PC-3 (cell line): Measurements from ENCODE around the gene NPLOC4. TPM values are rescaled to one million over a fixed set of nuclear protein-coding genes. Genes with fewer than 3 reads are reported as not detected.

ENCODE experiments used
- ATAC-seq: fragments of 200-7000 bp; cut with Tn5 transposase; 2 replicates; pipeline ENCODE4 v1.9.1; 2020; ENCODE audit warnings: mild to moderate bottlenecking, moderate library complexity
- BruUV-seq: library from RNA; stranded (reverse); fragments of 400-500 nt; replicated peaks from 2 replicates; lab custom pipeline; 2021; lab: Mats Ljungman, UMichigan
- CTCF ChIA-PET: fragments of 300-600 bp; sonication (Branson Sonifier 250); formaldehyde crosslinking; loops from one replicate; lab custom pipeline; 2022; ENCODE audit warnings: antibody characterized with exemption; lab: Charles Lee
- POLR2A ChIA-PET: fragments of 300-600 bp; sonication (Branson Sonifier 250); formaldehyde crosslinking; loops from one replicate; lab custom pipeline; 2022; ENCODE audit warnings: antibody characterized with exemption; ENCODE audit not compliant: unreplicated experiment; lab: Charles Lee
- DNase-seq: peaks from one replicate; pipeline ENCODE4 v3.0.0-alpha.2; 2015
- H2AFZ ChIP-seq: fragments of 300-600 bp; sonication (generic); 2 replicates; pipeline ENCODE4 v1.6.0; 2016; ENCODE audit warnings: antibody characterized with exemption, low read length
- H3F3A ChIP-seq: fragments of 300-600 bp; sonication (generic); one replicate; pipeline ENCODE4 v1.6.0; 2017; ENCODE audit warnings: antibody characterized with exemption, low read length, control low read depth, mild to moderate bottlenecking; ENCODE audit not compliant: unreplicated experiment
- H3K27ac ChIP-seq: fragments of 300-600 bp; sonication (generic); 2 replicates; pipeline ENCODE4 v1.5.1; 2016; ENCODE audit warnings: mild to moderate bottlenecking, low read length
- H3K27me3 ChIP-seq: fragments of 300-600 bp; sonication (generic); 2 replicates; pipeline ENCODE4 v1.6.1; 2016; ENCODE audit warnings: low read length, mixed read lengths
- H3K36me3 ChIP-seq: fragments of 300-600 bp; sonication (generic); 2 replicates; pipeline ENCODE4 v1.6.1; 2016; ENCODE audit warnings: low read depth, mixed run types, low read length, mixed read lengths
- H3K4me1 ChIP-seq: fragments of 300-600 bp; sonication (generic); 2 replicates; pipeline ENCODE4 v1.5.1; 2016; ENCODE audit warnings: low read length; ENCODE audit not compliant: insufficient read depth
- H3K4me2 ChIP-seq: fragments of 300-600 bp; sonication (generic); 2 replicates; pipeline ENCODE4 v1.6.0; 2016; ENCODE audit warnings: low read length
- H3K4me3 ChIP-seq: fragments of 300-600 bp; sonication (generic); 2 replicates; pipeline ENCODE4 v1.5.1; 2016; ENCODE audit warnings: mild to moderate bottlenecking, low read length, mixed read lengths
- H3K79me2 ChIP-seq: fragments of 300-600 bp; sonication (generic); 2 replicates; pipeline ENCODE4 v1.6.1; 2017; ENCODE audit warnings: low read length, mixed read lengths
- H3K9ac ChIP-seq: fragments of 300-600 bp; sonication (generic); 2 replicates; pipeline ENCODE4 v1.6.0; 2016; ENCODE audit warnings: mild to moderate bottlenecking, low read length
- H3K9me2 ChIP-seq: fragments of 300-600 bp; sonication (generic); replicated peaks from 2 replicates; pipeline ENCODE4 v1.6.1; 2016; ENCODE audit warnings: mixed run types, low read length, mixed read lengths
- H3K9me3 ChIP-seq: fragments of 300-600 bp; sonication (generic); 2 replicates; pipeline ENCODE4 v1.6.1; 2016; ENCODE audit warnings: low read length, mixed read lengths
- H4K20me1 ChIP-seq: fragments of 300-600 bp; sonication (generic); 2 replicates; pipeline ENCODE4 v1.6.1; 2016; ENCODE audit warnings: low read length, mixed read lengths
- CTCF ChIP-seq: fragments of 300-600 bp; sonication (generic); conservative IDR thresholded peaks from 2 replicates; pipeline ENCODE4 v1.5.1; 2017; ENCODE audit warnings: antibody characterized with exemption, low read depth, mild to moderate bottlenecking, low read length
- EZH2 ChIP-seq: fragments of 300-600 bp; sonication (generic); IDR thresholded peaks from one replicate; pipeline ENCODE4 v1.6.1; 2017; ENCODE audit warnings: antibody characterized with exemption, mild to moderate bottlenecking, low read length; ENCODE audit not compliant: unreplicated experiment
- EZH2phosphoT487 ChIP-seq: fragments of 300-600 bp; sonication (generic); IDR thresholded peaks from 2 replicates; pipeline ENCODE4 v1.6.1; 2018; ENCODE audit warnings: mild to moderate bottlenecking, antibody characterized with exemption, low read length, borderline replicate concordance
- intact Hi-C: fragments of 100-400 bp; cut with micrococcal nuclease; formaldehyde crosslinking; loops from 2 replicates; pipeline ENCODE4 v1.9.0; 2023
- total RNA-seq: library from RNA; depleted of rRNA; stranded (reverse); fragments of >200 nt; gene quantifications from 2 replicates; pipeline ENCODE4 v1.2.3, GENCODE V29; 2014

NPLOC4 gene
- total RNA-seq, 1 experiment from 2014 or later: 109 TPM

- peak overlapping the region; percentile 78 for H3K4me3 ChIP-seq
- no peaks in the 10 kb centered on the region for H3K36me3 ChIP-seq
- peak overlapping the region; percentile 82 for H3K9ac ChIP-seq
- no peaks in the 10 kb centered on the region for H3K9me3 ChIP-seq
- ATAC-seq (peak; percentile 53), DNase-seq (peak; percentile 90)
- CTCF ChIA-PET: interaction anchor here (0.8 to 1.4 kb wide), 4 partner anchors 8 to 47 kb away, joined by 3 to 4 read pairs (median 3); partner anchors contain the start of genes FAAP100 and FSCN2
- peak overlapping the region; percentile 61 for H3K27ac ChIP-seq
- TF ChIP-seq CTCF: peak; percentile 70
- no peak for TF ChIP-seq EZH2
- H4K20me1 ChIP-seq: no peaks in the 10 kb centered on the region
- peak overlapping the region; percentile 80 for H2AFZ ChIP-seq
- H3K79me2 ChIP-seq: peaks cover 24% of the 10 kb centered on the region
- no peaks in the 10 kb centered on the region for H3K9me2 ChIP-seq
- BruUV-seq: no TSS peak
- POLR2A ChIA-PET: interaction anchor here (0.6 kb wide), 1 partner anchor 27 kb away, joined by 7 read pairs; no protein-coding TSS in a partner anchor
- peaks cover 37% of the 10 kb centered on the region for H3K4me1 ChIP-seq
- peak overlapping the region; percentile 99 for H3K4me2 ChIP-seq
- no peaks in the 10 kb centered on the region for H3K27me3 ChIP-seq
- intact Hi-C loops: loop anchor here (10.0 kb wide), 1 partner anchor 125 kb away; the partner anchor contains the start of gene BAHCC1
- H3F3A ChIP-seq: no peaks in the 10 kb centered on the region
These were observed 117.5 kb downstream of the NPLOC4 start for GRCh38 chr17:81519284-81520020.

- ChIA-PET CTCF (interaction anchor here (0.6 to 1.4 kb wide), 5 partner anchors 9 to 48 kb away, joined by 3 to 9 read pairs (median 3); partner anchors contain the start of genes FAAP100 and FSCN2), POLR2A (interaction anchor here (0.6 kb wide), 1 partner anchor 28 kb away, joined by 7 read pairs; no protein-coding TSS in a partner anchor)
- H4K20me1 ChIP-seq: no peaks in the 10 kb centered on the region
- H3K9ac ChIP-seq: peak overlapping the region; percentile 82
- H3F3A ChIP-seq: no peaks in the 10 kb centered on the region
- intact Hi-C loops: loop anchor here (10.0 kb wide), 1 partner anchor 124 kb away; the partner anchor contains the start of gene BAHCC1
- no TSS peak for BruUV-seq
- peak overlapping the region; percentile 99 for H3K4me2 ChIP-seq
- DNase-seq (peak; percentile 62), ATAC-seq (peak; percentile 46)
- no peaks in the 10 kb centered on the region for H3K9me3 ChIP-seq
- no peaks in the 10 kb centered on the region for H3K36me3 ChIP-seq
- no peaks in the 10 kb centered on the region for H3K27me3 ChIP-seq
- TF ChIP-seq EZH2 (no peak), EZH2phosphoT487 (no peak), CTCF (no peak)
- H3K9me2 ChIP-seq: no peaks in the 10 kb centered on the region
- peak overlapping the region; percentile 78 for H3K4me3 ChIP-seq
- peaks cover 29% of the 10 kb centered on the region for H3K79me2 ChIP-seq
- H2AFZ ChIP-seq: peak overlapping the region; percentile 80
- peak overlapping the region; percentile 61 for H3K27ac ChIP-seq
- H3K4me1 ChIP-seq: peaks cover 41% of the 10 kb centered on the region
These were observed 118.1 kb downstream of the NPLOC4 start for GRCh38 chr17:81518785-81519283.
